ENCODE results near the gene CALR3. TPM values are rescaled to one million over a fixed set of nuclear protein-coding genes. Genes with fewer than 3 reads are reported as not detected.

Gene CALR3
- total and polyA plus RNA-seq, 7 donors, result 0.07 to 0.32 (median 0.25) TPM; not detected in 4

DNA sequence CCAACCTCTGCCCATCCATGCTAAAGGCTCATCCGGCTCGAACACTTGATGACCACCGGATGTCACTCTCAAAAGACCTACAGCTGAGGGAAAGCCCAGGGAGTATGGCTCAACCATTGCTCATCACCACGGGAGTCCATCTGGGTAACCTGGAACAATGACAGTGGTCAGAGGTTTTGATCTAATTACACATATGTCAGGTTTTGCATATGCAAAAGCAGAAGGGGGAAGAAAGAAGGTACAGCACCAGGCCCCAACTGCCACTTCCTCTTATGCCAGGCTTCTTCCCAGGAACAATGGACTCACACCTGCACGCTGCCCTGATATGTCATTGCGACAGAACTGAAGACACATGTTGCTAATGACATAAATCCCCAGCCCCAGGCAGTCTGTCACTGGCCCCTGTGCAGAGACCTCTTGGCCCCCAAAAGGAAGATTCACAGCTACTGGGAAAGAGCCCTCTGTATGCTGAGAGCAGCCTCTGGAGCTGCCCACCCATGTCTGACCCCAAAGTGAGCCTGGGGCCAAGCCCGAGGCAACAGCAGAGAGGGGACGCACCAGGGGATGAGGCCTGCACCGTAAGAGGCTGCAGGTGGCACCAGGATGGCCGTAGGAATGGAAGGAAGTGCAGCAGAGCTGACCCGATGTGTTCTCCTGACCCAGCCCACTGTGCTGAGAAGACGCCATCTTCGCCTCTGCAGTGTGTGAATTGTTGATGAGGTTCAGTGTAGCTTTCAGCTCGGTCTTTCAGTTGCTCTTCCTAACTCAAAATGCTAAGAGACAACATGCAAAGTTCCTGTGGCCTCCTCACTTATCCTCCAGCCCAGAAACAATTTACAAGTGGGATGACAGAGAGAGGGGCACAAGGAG lies 50.5 kb downstream of the CALR3 start:
- TF ChIP-seq, protein P1, sequence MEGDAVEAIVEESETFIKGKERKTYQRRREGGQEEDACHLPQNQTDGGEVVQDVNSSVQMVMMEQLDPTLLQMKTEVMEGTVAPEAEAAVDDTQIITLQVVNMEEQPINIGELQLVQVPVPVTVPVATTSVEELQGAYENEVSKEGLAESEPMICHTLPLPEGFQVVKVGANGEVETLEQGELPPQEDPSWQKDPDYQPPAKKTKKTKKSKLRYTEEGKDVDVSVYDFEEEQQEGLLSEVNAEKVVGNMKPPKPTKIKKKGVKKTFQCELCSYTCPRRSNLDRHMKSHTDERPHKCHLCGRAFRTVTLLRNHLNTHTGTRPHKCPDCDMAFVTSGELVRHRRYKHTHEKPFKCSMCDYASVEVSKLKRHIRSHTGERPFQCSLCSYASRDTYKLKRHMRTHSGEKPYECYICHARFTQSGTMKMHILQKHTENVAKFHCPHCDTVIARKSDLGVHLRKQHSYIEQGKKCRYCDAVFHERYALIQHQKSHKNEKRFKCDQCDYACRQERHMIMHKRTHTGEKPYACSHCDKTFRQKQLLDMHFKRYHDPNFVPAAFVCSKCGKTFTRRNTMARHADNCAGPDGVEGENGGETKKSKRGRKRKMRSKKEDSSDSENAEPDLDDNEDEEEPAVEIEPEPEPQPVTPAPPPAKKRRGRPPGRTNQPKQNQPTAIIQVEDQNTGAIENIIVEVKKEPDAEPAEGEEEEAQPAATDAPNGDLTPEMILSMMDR (IDR thresholded peaks at IDR 0.05), result no peak
- H3K9me3 ChIP-seq, result no peaks in the 10 kb centered on the region
- ATAC-seq (peak in 1 of 4 donors; percentile 22), DNase-seq (no peak)
- peaks cover 64% of the 10 kb centered on the region for H3K4me1 ChIP-seq
- H3K27ac ChIP-seq, result peak overlapping the region; percentile 82
- whole genome bisulfite sequencing, 3 donors, result 70 to 80% (median 70%) methylated on average over 14 of the region's 14 CpGs
- H3K4me3 ChIP-seq, result no peak overlapping the region
- intact Hi-C loops (cut with DNase I), result no loop called here
- H3K36me3 ChIP-seq (ENCODE audit: insufficient read depth in 1 of 2, low read depth in 1 of 2), result peaks cover 0 to 11% of the 10 kb centered on the region in 2 donors
- no peaks in the 10 kb centered on the region for H3K27me3 ChIP-seq (ENCODE audit: insufficient read depth in 3 of 3, low read length in 2 of 3)

- ATAC-seq (no peak), DNase-seq (no peak)
- Histone ChIP-seq H3K27ac (peak overlapping the region; percentile 82), H3K4me3 (no peak overlapping the region), H3K9me3 (no peaks in the 10 kb centered on the region), H3K4me1 (peaks cover 64% of the 10 kb centered on the region), H3K27me3 (ENCODE audit: insufficient read depth in 3 of 3, low read length in 2 of 3) (no peaks in the 10 kb centered on the region), H3K36me3 (ENCODE audit: insufficient read depth in 1 of 2, low read depth in 1 of 2) (peaks cover 0 to 15% of the 10 kb centered on the region in 2 donors)
- WGBS, 3 donors, result 44 to 60% (median 53%) methylated on average over 2 of the region's 2 CpGs
- intact Hi-C loops (cut with DNase I), result loop anchor here in 1 of 2 donors (5.0 kb wide), 1 partner anchor 53 kb away; the partner anchor contains the start of genes C19orf44 and CALR3
- TF ChIP-seq, protein P1 (IDR thresholded peaks at IDR 0.05), result no peak
These were observed 51.7 kb downstream of the CALR3 start for GRCh38 chr19:16444269-16444600.

DNA sequence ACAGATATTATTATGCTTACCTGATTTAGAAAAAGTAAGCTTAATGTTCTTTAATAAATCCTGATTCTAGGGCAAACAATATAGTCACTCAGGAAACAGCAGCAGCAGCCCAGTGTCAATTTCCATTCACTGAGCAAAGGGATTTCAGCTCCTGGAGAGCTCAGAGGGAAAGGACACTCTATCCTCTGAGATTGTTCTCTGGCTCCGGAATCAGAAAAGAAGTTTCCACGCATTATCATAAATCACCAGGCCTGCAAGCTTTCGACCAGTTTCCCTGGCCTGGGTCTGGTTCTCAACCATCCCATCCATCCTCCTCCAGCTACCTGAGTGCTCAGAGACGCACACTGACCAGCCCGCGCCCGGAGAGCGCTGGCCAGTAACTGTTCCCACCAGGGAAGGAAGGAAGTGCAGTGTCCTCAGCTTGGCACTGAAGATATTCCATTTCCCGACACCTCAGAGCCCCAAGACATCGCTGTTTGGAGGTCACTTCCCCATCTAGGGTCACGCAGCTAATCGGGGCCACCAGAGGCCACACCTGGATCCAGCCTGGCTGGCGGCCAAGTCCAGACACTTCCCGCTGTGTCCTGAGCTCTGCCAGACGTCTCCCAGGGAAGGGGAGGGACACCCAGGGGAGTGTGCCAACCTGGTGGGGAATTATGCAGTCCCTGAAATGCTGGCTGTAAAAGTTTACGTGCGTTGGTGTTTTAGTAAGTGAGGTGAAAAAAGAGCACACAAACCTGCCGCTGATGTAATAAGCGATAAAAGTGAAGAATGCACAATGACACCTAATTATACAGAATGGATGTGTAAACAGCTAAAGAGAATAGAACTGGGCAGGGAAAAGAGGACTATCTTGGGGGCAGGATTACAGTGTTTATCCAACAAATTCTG lies 53.3 kb downstream of the CALR3 start:
- DNase-seq (peak in 1 of 2 donors; percentile 72), ATAC-seq (peak in 3 of 4 donors; percentile 16 to 32 (median 19))
- TF ChIP-seq, protein P1 (IDR thresholded peaks at IDR 0.05), result no peak
- H3K4me3 ChIP-seq, result no peak overlapping the region
- peaks cover 0 to 29% of the 10 kb centered on the region in 2 donors for H3K36me3 ChIP-seq (ENCODE audit: insufficient read depth in 1 of 2, low read depth in 1 of 2)
- H3K4me1 ChIP-seq, result peaks cover 61% of the 10 kb centered on the region
- 20 to 27% (median 21%) methylated on average over 19 of the region's 19 CpGs for WGBS, 3 donors
- intact Hi-C loops (cut with DNase I), result loop anchor here in 1 of 2 donors (5.0 kb wide), 1 partner anchor 55 kb away; the partner anchor contains the start of genes C19orf44 and CALR3
- no peaks in the 10 kb centered on the region for H3K9me3 ChIP-seq
- no peaks in the 10 kb centered on the region for H3K27me3 ChIP-seq (ENCODE audit: insufficient read depth in 3 of 3, low read length in 2 of 3)
- H3K27ac ChIP-seq, result peak overlapping the region; percentile 82

- intact Hi-C loops (cut with DNase I), result loop anchor here in 1 of 2 donors (5.0 kb wide), 1 partner anchor 56 kb away; the partner anchor contains the start of genes C19orf44 and CALR3
- H3K27me3 ChIP-seq (ENCODE audit: insufficient read depth in 3 of 3, low read length in 2 of 3), result no peaks in the 10 kb centered on the region
- WGBS, 3 donors, result 47 to 66% (median 56%) methylated on average over 14 of the region's 14 CpGs
- no peak for DNase-seq
- peak overlapping the region; percentile 82 for H3K27ac ChIP-seq
- H3K4me1 ChIP-seq, result peaks cover 53% of the 10 kb centered on the region
- TF ChIP-seq, protein P1 (IDR thresholded peaks at IDR 0.05), result peak; percentile 58
- peaks cover 0 to 36% of the 10 kb centered on the region in 2 donors for H3K36me3 ChIP-seq (ENCODE audit: insufficient read depth in 1 of 2, low read depth in 1 of 2)
- peak; percentile 66 to 79 (median 74) for ATAC-seq
- H3K9me3 ChIP-seq, result no peaks in the 10 kb centered on the region
- H3K4me3 ChIP-seq, result no peak overlapping the region
These were observed 54.3 kb downstream of the CALR3 start for GRCh38 chr19:16441661-16442162.
